T-helper 1 cell (primary cell): ENCODE measurements around the gene FKBP2.
"Not testable (repeated sequence)": the region's sequence is repeated elsewhere in the genome, so short reads cannot be mapped to it uniquely, and the experiment has no call there.

Experiments
- DNase-seq, 5 donors: peaks; one replicate each; pipeline ENCODE4 v3.0.0-alpha.2; 2012 to 2020

Gene FKBP2

DNA sequence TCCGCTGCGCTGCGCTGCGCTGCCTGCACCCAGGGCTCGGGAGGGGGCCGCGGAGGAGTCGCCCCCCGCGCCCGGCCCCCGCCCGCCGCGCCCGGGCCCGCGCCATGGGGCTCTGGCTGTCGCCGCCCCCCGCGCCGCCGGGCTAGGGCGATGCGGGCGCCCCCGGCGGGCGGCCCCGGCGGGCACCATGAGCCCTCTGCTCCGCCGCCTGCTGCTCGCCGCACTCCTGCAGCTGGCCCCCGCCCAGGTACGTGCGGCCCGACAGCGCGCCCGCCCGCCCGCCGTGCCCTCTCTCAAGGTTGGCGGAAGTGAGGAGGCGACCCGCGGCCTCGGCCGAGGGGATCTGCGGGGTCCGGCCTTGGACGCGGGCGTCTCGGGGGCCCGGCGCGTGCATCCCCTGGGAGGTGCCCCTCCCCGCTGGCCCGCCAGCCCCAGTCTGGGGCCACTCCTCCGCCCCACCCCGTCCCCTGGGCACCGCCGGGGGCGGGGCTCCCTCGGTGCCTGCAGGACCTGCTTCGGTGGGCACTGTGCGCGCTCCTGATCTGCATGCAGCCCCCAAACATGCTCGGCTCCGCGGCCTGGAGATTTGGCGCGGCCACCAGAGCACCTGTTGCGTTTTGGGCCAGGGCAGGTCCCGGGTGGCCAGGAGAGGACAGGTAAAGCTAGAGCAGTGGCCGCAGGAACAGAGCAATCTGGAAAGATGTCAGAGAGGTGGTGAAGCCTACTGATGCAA is 6.1 kb upstream of the FKBP2 start:
- DNase-seq: peak in 2 of 5 donors; percentile 42 to 68

DNA sequence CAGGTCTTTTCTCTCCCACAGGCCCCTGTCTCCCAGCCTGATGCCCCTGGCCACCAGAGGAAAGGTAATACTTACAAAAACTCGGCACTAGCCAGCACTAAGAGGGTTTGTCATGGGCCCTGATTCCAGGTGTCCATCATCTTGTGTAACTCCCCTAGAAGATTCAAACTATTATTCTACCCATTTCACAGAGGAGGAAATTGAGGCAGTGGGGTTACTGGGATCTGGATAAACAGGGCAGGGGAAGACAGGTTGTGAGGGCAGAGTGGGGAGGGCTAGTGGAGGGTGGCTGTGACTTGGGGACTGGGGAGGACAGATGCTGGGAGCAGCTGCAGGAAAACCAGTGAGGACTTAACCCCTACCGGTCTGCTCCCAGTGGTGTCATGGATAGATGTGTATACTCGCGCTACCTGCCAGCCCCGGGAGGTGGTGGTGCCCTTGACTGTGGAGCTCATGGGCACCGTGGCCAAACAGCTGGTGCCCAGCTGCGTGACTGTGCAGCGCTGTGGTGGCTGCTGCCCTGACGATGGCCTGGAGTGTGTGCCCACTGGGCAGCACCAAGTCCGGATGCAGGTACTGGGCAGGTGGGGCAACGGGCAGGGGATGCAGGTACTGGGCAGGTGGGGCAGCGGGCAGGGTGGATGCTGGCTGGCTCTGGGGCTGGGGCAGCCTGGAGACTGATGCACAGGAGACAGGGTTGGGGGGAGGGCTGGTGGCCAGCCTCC is 5.3 kb upstream of the FKBP2 start:
- DNase-seq: no peak

DNA sequence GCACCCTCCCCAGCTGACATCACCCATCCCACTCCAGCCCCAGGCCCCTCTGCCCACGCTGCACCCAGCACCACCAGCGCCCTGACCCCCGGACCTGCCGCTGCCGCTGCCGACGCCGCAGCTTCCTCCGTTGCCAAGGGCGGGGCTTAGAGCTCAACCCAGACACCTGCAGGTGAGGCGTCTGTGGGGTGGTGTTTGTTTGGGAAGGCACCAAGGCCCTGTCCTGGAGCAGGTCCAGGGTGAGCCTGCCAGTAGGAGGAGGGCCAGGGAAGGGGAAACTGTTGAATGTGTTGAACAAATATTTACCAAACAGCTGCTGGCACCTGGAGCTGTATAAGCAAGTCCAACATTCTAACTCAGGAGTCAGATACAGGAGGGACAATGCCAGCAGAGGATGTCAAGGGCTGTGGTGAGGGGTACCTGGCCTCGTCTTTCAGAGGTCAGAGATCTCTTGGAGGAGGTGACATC is 3.4 kb upstream of the FKBP2 start:
- DNase-seq: no peak

DNA sequence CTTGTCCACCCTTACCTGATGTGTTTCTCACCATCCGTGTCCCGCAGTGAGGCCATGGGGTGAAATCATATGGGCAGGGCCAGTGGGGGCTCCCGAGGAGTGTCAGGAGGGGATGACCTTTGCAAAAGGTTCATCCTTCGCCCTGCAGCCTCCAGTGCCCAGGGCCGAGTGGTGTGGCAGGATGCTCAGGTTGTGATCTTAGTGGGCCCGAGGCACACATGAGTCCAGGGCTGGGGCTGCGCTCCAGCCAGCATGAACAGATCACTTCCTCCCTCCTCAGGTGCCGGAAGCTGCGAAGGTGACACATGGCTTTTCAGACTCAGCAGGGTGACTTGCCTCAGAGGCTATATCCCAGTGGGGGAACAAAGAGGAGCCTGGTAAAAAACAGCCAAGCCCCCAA is 2.8 kb upstream of the FKBP2 start:
- no peak for DNase-seq

DNA sequence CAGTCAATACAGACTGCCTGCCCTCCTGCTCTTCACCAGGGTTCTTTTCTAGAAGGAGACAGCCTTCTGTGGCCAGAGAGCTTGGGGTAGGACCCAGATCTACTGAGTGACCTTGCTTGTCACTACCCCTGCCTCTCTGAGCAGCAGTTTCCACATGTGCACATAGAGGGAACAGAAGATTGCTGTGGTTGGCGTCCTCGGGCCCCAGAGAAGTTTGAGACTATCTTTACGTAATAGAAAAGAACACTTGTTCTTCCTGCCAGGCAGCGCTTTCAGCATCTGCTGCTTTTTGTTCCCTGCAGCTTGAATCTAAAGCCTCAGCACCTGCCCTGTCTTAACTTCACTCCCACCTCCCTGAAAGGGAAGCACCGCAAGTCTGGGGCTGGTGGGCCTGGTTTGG is 1.9 kb upstream of the FKBP2 start:
- no peak for DNase-seq

DNA sequence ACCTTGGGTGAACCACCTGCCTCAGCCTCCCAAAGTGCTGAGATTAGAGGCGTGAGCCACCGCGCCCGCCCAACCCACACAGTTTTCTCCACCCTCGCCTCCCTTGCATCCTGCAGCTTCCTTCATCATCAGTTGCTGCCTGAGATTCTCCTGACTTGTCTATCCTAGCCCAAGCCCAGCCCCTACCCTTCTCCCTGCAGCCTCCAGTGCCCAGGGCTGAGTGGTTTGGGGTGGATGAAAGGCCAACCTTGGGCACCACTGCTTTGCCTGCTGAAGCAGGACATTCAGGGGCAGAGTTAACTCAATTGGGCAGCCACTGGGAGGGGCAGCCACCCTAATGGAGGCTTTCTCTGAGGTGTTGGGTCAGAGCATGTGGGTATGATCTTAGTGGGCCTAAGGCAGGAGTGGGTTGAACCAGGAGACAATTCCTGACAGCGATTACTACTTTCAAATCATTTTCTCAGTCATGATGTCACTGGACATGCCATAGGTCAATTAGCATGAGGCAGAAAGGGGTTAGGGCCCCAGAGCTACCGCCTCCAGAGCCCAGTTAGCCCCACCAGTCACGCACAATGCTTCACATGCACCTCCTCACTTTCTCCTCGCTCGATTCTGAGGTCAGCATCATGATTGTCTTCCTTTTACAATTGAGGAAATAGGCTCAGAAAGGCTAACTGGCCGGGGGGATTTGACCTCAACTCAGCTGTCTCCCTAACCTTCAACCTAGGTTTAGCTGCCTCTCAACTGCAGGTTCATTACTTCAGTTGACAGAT is 1.0 kb upstream of the FKBP2 start:
- no peak for DNase-seq

DNA sequence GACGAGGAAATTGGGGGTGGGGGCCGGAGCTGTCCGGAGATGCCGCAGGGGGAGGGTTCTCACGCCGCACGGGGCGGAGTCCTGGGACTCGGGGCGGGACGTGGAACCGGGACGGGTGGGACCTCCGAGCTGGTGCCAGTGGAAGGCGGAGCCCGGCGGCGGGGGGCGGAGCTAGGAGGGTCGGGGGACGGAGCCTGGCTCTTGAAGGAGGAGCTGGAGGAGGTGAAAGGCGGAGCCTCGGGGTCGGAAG is 271 bp downstream of the FKBP2 start:
- peak in 4 of 5 donors; percentile 99 to 100 (median 99) for DNase-seq

DNA sequence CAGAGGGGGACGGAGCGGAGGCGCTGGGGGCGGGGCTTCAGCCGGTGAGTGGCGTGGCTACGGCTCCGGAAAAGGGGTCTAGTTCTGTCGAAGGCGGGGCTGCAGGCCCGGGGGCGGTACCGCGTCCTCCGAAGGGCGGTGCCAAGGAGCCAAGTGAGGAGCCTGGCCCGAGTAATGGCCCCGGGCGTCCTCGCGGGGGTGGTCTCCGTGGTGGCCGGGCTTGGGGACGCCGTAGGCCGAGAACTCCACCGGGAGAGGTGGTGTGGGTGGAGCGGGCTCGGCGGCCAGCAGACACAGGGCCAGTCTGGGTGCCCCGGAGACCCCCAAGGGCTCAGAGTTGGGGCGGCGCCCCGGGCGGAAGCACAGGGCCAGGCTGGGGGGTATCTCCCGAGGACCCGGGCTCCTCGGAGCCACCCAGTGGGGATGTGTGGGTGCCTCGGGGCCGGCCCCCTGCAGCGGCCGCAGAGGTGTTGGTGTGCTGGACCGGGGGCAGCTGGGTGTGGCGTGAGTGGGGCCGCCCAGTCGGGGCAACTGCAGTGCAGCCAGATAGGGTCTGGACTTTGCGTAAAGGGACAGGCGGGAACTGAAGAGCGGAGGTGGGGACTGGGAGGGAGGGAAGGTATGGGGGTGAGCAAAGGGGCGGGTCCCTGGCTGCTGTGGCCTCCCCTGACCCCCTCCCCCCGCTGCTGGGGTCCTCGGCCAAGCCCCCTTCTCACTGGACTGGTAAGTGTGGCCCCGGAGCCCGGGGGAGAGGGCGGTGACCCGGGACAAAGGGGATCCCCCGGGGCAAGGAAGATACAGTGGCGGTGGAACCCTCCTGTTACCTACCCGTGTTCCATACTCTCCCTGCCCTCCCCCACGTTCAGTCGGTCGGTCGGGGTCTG is 838 bp downstream of the FKBP2 start:
- peak in 1 of 5 donors; percentile 99 for DNase-seq

DNA sequence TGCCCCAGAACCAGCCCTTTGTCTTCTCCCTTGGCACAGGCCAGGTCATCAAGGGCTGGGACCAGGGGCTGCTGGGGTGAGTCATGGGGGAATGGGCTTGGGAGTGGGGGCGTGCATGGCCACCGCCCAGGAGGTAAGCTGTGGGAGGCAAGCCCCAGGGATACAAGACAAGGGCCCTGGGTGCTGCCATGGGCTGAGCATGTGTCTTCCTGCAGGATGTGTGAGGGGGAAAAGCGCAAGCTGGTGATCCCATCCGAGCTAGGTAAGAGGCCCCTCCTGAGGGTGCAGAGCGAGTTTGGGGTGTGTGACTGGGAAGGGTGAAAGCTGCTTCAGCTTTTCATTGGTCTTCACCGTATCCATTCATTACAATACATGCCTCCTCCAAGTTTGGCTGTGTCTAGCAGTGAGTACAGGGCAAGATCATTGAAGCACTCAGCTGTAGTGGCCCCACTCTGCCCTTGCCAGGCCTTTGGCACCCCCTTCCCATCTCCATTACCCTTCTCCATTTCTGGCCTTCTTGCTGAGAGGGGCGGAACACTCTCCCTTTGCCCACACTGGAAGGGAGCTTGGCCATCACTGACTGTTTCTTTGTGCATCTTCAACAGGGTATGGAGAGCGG is 2.5 kb downstream of the FKBP2 start:
- DNase-seq: no peak

DNA sequence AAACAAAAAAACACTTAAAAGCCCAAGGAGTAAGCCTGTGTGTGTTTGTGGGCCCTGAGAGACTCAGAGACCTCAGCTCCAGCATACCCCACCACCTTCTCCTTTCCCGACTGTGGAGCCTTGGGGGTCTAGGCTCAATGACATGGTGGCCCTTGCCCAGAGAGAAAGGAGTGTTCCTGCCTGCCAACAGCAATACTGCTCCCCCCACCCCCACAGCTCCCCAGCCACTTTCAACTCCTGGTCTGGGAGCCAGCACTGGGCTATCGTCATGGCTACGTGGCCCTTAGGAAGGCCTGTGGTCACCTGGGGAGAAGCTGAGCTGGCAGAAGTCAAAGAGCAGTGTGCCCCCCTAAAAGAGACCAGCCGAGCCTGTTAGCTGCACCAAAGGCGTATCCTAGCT is 3.2 kb downstream of the FKBP2 start:
- DNase-seq: no peak

DNA sequence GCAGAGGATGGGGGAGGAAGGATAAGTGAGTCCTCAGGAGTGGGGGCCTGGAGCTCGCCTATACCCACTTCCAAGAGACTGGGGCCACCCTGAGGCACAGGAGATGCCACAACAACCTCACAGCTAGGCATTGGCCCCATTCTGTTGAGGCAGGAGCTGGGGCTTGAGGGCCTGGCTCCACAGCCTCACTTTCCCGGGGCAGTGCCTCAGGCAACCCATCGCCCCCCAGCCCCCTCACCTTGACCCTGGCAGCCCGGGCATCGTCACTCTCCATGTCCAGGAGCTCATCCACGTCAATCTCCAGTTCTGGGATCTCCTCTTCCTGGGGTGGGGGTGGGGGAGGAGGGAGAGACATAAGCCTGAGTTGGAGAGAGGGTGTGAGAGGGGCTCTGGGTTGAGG is 4.1 kb downstream of the FKBP2 start:
- DNase-seq: no peak

DNA sequence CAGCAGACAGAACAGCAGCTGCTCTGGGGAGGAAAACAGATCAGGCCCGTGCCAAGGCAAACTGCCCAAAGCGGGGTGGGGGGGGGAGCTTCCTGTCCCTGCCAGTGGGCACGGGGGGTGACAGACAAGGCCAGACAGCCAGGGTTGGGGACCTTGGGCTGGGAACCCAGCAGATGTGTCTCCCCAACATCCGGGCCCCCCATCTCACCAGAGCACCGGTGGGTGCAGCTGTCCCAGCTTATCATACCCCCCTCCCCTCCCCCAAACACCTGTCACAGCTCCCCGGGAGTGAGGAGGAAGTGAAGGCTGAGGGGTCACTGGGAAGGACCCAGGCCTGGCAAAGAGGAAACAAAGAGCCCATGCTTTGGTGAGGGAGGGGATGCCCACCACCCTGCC is 4.5 kb downstream of the FKBP2 start:
- DNase-seq: peak in 1 of 5 donors; percentile 30

DNA sequence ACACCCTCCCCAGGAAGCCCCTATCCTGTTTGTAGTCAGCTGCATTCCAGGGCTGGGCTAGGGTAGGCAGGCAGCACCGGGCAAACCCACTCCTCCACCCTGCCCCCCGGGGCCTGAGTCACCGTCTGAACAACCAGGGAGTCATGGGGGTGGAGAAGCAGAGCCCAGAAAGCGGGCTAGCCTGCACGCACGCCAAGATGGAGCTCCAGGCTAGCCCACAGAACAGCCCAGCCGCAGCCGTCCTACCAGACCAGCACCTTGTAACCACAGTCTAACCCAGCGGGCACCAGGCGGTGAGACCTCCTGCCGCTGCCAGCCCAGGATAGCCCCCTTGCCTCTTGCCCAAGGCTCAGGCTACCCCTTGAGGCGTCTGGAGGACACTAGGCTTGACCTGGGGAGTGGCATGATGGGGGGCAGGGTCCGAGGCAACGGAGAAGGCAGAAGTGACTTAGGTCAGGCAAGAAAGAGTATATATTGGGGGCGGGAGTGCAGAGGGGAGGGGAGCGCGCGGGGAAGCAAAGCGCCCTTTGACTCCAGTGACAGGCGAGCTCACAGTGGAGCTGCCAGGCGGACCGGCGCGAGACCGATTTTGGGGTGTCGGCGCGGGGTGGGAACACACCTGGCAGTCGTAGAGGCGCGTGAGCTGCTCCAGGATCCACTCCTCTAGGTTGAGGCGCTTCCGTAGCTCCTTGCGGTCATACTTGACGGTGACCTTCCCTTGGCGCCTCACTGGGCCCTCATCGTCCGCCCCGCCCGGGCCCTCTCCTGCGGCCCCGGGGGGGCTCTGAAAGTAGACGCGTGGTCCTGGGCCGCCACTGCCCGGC is 5.1 kb downstream of the FKBP2 start:
- DNase-seq: peak in 4 of 5 donors; percentile 37 to 67 (median 52)

DNA sequence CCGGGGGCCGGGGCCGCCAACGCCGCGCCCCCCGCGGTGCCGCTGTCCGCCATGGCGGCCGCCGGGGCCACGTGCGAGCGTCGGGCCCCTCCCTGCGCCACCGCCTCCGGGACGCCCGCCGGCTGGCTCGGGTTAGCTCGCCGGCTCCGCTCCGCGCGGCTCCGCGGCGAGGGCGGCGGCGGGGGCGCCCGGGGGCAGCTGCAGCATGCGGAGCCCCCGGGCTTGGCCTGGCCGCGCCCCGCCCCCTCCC is 5.7 kb downstream of the FKBP2 start:
- DNase-seq: not testable (repeated sequence)

DNA sequence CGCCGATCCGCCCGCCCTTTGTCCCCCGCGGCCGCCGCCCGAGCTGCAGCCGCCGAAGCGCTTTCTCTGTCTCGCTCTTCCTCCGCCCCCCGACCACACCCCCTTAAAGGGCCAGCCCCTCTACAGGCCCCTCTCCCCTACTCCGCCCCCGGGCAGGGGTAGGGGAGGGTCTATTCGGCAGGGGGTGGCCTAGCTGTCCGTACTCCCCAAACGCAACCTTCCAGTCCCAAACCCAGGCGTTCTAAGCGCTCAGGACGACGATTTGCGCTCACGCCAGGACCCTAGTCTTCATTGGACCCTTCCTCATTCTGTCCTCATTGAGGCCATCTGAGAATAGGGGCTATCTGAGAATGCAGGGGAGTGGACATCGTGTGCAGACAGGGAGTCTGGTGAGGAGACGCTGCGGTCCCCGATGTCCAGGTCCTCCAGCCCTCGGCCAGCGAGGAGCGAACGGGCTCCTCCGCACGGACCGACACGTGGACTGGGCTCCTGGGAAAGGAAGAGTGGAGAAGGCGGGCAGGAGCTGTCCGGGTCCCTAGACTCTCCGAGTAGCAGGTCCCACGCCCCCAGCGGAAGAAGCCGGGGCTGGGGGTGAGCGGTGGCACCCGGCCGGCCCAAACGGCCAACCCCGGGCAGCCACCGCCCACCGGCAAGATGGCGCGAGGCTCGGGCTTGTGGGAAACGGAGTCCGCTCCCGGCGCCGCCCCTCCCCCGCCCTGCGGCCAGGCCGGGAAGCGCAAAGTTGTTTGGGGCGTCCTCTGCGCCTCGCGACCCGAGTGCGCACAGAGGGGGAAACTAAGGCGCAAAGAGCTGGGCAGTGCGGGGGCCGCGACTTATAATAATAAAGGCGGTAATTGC is 6.2 kb downstream of the FKBP2 start, which contains the start of gene PPP1R14B:
PPP1R14B (minus strand) TSS at position 73 of the 858 bp plus-strand sequence. CDS start 270 bp downstream, outside the sequence.
- DNase-seq: peak; percentile 65 to 80 (median 71)

DNA sequence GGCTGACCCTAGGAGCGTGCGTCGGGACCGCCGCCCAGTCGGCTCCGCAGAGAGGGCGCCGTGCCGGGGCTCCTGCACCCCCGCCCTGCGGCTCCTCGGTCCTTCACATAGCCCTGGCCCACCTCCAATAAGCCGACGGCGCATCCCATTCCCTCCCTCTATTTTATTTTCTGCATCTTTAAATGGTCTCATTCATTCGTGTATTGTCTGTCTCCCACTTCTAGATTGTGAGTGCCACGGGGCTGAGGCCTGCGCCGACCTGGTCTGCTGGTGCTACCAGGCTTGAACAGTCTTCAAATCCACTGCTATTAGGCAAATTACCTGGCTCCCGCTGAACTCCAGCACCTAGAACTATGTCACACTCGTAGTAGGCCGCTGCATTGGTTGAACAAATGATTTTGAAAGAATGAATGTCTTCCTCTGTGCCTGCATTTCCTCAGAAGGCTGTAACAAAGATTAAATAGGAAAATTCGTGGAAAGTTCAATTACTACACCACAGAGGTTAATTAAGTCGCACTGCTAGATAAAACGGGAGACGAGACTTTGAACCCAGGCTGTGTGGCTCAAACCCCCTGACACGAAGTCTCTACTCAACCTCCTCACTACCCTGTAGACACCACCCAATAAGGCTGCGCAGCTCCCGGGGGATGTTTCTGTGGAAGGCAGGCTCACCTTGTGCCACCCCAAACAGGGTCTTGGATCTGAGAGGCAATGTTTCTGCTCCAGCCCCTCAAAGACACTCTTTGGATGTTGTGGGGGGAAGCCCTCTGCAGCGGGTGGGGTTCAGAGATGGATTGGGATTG is 7.0 kb downstream of the FKBP2 start:
- DNase-seq: no peak

DNA sequence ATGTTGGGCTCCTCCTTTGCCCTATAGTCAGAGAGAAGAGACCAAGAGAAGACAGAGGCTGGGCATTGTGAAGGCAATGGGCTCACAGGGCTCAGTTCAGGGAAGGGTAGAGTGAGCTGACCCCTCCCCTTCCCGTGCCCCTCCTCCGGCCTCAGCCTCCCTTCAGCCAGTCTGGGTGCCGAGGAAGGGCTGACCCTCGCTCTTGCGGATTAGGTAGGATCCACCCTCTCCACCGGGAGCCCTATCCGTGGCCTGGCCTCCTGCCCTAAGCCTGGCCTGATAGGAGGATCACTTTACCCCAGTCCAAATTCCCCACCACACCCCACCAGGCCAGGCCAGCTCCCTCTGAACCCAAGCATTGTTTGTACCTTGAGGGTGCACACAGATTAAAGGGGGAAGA is 7.7 kb downstream of the FKBP2 start:
- DNase-seq: no peak

DNA sequence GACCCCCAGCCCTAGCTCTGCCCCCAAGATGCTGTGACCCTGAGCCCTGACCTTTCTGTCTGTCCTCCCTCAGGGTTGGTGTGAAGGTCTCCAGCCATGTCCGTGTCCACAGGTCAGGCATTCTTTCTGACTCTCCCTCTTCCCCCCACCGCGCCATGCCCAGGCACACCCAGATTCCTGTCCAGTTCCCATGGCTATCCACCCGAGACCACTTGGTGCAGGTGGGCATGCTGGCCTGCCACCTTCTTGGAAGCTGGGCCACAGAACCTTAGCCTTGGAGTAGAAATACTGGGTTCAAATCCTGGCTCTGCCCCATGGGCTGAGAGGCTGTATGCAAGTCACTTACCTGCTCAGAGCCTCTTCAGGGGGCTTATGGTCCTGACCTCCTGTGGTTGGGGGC is 8.1 kb downstream of the FKBP2 start:
- no peak for DNase-seq

DNA sequence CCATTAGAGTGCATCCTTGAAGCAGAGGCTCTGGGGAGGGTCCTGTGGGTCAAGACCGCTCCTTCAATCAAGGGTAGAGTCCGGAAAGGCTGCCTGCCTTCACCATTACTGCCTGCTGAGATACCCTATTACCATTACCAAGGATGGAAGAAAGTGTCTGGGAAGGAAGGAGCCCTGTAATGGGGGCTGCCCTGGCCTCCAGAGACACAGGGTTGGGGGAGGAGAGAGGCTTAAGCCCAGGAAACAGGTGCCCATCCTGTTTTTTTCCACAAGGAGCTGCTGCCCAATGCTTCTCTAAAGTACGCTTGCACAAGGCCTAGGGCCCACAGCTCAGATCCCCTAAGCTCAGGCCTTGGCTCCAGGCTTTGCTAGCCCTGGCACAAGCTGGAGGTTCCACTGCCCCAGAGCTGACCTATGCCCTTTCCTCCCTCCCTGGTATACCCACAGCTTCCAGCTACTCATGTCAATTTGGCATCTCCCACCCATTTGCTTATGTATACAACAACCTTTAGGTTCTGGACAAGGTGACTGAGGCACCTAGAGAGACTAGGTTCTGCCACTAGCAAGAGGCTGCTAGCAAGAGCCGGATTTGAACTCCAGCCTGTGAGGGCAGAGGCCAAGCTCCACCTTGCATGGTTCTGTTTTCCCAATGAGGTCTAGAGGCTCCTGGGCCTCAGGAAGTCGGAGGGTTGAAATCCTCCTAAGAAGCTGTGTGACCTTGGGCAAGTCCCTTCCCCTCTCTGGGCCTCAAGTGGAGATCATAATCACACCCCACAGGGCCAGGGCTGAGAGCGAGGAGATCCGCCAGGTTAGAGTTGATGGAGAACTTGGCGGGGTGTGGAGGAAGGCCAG is 8.9 kb downstream of the FKBP2 start:
- no peak for DNase-seq
